ENCODE results near the gene TMPRSS9.
"Not testable (repeated sequence)": the region's sequence is repeated elsewhere in the genome, so short reads cannot be mapped to it uniquely, and the experiment has no call there.

The TMPRSS9 gene

DNA sequence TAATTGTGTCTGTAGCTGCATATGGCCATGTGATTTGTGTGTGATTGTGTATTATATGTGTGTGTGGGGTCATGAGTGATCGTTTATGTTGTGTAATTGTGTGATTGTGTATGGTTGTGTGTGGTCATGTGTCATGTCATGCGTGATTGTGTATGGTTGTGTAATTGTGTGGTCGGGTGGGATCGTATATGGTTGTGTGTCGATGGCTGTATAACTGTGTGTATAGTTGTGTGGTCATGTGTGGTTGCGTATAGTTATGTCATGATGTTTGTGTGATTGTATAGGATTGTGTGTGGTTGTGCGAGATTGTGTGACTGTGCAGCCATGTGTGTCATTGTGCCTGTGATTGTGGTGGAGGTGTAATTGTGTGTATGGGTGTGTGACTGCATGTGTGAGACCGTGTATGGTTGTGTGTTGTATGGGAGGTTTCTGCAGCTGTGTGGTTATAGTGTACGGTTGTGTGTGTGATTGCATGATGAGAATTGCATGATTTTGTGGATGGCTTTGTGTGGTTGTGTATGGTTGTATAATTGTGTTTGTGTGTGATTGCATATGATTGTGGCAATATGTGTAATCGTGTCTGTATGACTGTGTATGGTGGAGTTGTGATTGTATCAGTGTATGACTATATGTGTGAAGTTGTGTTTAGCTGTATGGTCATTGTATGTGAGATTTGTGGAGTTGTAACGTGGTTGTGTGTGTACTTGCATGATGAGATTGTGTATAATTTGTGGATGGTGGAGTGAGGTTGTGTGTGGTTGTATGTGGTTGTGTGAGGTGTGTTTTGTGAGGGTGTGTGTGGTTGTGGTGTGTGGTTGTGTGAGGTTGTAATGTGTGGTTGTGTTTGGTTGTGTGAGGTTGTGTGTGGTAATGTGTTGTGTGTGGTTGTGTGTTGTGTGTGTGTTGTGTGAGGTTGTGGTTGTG lies 2.2 kb downstream of the TMPRSS9 start:
- DNase-seq (ENCODE audit: low read depth), result no peak

DNA sequence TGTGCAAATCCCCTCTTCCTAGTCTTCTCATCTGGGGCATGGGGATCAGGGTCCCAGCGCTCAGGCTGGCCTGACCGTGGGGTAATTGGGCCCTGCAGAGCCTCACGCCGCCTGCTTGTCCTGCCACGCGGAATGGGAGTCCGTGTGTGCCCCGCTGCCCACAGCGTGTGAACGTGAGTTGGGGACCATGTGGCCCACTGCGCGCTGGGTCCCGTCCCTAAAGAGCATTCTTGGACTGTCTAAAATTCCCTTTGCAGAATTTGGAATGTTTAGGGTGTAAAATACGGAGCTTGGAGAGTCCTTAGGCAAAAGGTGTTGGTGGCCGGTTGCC lies 2.9 kb downstream of the TMPRSS9 start:
- no peak for DNase-seq (ENCODE audit: low read depth)

DNA sequence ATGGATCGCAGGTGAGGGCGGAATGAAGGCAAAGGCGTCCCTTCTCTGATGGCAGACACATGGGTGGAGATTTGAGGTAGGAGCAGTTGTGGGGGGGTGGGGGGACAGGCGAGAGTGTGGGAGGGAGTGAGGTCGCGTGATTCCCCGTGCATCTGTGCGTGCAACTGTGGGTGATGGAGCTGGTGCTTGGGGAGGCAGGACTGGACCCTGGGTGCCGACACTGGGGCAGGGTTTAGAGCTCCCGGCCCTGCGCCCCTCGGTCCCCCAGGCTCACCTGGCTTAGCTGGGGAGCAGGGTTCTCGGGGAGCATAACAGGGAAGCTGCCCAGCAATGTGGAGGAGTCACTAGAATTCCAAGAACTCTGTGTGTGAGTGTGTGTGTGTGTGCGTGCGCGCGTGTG lies 3.4 kb downstream of the TMPRSS9 start:
- no peak for DNase-seq (ENCODE audit: low read depth)

DNA sequence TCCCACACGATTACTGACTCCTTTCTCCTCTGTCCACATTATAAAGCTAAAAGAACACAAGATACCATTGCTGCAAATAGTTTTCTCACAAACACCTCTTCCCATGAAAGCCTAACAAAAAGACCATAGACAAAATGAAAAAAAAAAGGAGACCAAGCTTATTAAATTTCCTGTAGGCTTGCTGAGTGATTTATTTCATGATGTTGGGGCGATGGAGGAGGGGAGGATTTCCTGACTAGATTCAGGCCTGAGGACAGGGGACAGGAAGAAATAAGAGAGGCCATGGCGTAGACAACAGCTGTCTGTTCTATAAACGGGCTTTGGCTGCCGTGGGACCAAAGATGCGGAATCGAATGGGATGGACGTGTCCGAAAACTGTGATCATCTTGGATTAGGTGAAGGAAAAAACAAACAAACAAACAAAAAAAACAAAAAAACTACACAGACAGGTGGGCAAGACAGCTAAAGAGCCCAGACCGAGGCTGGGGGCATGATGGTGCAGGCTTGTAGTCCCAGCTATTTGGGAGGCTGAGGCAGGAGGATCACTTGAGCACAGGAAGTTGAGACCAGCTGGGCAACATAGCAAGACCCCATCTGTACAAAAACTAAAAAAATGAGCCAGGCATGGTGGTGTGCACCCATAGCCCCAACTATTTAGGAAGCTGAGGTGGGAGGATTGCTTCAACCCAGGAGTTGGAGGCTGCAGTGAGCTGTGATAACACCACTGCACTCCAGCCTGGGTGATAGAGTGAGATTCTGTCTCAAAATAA lies 5.3 kb downstream of the TMPRSS9 start:
- DNase-seq (ENCODE audit: low read depth), result no peak

DNA sequence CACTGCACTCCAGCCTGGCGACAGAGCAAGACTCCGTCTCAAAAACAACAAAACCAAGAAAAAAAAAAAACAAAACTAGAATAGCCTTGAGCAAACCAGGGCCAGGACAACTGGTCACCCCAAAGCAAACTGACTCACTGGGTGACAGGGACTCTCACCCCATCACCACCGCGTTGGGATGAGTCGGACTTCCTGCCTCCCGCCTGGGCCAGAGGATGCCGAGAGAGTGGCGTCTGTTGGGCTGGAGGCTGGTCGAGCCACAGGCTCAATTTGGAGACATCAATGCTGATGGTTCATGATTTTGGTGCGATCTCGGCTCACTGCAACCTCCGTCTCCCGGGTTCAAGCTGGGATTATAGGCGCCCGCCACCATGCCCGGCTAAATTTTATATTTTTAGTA lies 11.6 kb downstream of the TMPRSS9 start:
- no peak for DNase-seq (ENCODE audit: low read depth)

DNA sequence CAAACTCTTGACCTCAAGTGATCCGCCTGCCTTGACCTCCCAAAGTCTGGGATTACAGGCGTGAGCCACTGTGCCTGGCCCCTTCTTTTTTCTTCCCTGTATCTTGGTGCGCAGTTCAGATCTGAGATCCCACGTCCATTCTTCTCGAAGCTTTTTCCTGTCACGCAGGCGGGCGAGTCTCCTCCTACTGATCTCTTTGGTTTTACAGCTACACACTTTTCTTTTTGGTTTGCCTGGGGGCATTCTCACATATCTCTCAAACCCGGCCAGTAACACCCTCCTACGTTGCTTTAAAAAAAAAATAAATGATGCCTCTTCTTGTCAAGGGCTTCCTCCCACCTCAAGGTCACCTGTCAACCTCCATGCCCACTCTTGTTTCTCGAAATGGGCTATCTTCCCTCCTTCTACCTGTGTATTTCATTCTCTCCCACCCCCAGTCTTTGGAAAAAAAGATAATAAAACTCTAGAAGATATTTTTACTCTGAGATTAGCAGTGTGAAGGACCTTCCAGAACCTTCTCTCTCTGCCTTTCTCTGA lies 12.1 kb downstream of the TMPRSS9 start:
- DNase-seq (ENCODE audit: low read depth), result no peak

DNA sequence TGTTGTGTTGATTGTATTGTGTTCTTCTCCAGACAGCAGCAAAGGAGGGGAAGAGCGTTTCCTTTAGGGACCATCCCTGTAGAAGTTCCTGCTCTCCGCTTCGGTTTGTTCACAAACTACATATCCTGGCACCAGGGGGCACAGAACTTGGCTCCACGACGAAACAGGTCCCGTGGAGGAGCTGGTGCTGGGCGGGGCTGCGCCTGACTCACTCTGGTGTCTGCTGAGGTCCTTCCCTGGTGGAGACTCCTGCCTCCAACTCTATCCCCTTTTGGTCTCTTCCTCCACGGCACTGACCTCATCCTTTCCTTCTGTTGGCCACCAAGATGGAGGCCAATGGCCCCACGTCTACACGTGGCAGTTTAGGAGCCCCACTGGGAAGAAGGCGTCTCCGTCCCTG lies 14.7 kb downstream of the TMPRSS9 start:
- DNase-seq (ENCODE audit: low read depth), result no peak

DNA sequence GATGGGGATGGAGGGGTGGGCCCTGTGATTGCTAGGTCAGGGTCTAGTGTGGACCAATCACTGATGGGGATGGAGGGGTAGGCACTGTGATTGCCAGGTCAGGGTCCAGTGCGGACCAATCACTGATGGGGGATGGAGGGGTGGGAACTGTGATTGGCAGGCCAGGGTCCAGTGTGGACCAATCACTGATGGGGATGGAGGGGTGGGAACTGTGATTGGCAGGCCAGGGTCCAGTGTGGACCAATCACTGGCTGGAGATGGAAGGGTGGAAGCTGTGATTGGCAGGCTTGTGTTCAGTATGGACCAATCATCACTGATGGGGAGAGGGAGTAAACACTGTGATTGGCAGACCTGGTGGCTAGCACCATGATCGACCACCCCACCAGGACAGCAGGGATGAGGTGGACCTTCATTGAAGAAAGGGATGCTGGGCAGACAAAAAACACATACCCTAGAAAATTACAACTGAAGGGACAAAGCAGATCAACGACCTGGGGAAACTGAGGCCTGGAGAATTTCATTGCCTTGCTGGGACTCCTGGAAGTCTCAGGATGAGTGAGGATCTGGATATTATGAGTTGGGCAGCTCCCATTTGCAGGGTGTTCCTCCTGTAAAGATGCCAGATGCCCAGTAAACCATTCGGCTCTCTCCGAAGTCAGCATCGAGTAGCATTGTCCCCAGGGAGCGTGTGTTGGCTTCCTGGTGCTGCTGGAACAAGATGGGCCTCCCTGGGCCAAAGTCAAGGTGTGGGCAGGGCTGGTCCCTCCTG lies 15.5 kb downstream of the TMPRSS9 start:
- DNase-seq (ENCODE audit: low read depth), result no peak

DNA sequence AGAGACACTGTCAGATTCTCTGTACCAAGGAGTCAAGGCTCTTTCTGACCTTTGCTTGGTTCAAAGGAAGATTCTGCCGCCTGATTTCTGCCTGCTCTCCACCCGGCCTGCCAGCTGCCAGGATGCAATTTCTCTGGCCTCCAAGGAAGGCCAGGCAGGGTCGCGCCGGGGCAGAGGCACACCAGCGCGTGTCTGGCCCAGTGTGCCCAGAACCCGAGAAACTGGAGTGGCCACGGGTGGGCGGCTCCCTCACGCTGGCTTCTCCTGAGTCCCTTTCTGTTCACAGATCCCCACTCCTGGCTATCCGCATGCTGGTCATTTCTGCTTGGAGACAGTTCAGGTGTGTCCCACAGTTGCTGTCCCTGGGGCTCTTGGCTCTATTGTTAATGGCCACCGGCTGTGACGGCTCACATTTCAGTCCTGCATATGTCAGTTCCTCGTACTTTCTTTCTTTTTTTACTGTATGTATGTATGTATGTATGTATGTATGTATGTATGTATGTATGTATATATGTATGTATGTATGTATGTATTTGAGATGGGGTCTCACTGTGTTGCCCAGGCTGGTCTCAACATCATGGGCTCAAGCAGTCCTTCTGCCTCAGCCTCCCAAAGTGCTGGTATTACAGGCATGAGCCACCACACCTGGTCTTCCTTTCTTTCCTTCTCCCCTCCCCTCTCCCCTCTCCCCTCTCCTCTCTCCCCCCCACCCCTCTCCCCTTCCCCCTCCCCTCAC lies 16.9 kb downstream of the TMPRSS9 start:
- DNase-seq (ENCODE audit: low read depth), result no peak

DNA sequence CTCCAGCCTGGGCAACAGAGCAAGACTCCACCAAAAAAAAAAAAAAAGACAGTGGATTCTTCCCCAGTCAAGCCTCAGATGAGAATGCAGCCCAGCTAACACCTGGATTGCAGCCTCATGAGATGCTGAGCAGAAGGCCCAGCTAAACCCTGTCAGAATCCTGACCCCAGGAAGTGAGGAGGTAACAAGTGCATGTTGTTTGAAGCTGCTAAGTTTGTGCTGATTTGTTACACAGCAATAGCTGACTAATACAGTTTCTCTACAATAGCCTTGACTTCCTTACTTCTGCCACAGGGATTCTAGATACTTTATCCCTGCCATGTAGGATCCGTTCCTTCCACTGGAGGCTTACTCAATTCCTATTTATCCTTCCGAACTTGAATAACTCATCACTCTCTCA lies 20.5 kb downstream of the TMPRSS9 start:
- DNase-seq (ENCODE audit: low read depth), result no peak

DNA sequence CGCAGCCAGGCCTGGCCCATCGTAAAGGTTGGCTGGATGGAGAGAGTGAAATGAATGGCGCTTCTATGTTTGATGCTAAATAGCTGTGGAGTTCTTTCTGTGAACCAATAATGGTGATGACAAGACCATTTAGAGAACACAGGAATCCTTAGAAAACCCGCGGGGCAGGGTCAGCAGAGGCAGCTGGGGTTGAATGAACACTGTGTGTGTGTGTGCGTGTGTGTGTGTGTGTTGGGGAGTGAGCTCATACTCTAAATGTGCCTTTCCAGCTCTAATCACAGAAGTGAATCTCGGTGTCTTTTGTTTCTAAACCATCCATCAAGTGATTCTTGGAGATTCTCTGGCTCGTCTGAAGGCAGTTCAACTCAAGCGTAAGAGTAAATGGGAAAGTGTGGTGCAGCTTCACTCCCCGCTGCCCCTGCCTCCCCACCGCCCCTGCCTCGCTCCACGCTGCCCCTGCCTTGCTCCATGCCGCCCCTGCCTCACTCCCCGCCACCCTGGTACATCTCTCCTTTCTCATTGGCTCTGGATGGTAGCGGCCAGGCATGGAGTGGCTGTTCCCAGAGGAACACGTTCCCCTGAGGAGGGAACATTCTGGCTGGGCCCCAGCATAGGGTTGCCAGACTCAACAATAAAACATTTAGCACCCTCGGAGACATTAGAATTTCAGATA lies 21.2 kb downstream of the TMPRSS9 start:
- DNase-seq (ENCODE audit: low read depth), result no peak

DNA sequence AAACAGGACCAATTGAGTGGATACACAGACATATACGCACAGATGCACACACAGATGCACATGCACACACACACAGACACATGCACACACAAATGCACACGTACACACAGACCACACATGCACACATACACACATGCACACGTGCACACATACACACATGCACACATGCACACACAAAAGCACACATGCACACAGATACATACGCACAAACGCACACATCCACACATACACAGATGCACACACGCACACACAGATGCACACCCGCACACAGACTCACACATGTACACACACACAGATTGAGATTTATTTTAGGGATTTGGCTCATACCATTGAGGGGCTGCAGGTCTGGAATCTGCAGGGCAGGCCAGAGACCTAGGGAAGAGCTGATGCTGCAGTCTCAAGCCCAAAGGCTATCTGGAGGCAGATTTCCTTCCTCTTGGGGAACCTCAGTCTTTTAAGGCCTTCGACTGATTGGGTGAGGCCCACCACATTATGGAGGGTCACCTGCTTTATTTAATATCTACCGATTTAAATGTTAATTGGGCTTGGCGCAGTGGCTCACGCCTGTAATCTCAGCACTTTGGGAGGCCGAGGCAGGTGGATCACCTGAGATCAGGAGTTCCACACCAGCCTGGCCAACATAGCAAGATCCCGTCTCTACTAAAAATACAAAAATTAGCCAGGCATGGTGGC lies 22.6 kb downstream of the TMPRSS9 start:
- DNase-seq (ENCODE audit: low read depth), result no peak

DNA sequence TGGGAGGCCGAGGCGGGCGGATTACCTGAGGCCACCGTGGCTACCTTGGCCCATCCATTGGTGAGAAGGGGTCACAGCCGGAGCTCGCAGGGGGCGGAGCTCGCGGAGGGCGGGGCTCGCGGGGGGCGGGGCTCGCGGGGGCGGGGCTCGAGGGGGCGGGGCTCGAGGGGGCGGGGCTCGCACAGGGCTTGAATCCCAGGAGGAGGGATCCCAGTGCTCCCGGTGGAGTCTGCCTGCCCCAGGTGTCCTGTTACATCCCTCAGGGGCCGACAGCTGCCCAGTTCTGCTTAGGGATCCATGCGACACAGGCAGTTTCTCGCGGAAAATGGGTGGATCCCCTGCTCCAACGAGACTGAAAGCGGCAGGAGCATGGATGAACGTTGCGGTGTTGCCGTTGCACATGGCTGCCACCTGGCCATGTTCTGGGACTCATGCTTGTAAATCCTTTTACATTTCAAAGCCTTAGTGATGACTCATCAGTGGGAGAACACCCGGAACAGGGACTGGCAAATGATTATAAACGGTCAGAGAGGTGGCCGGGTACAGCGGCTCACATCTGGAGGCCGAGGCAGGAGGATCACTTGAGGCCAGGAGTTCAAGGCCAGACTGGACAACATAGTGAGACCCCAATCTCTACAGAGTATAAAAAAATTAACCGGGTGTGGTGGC lies 25.1 kb downstream of the TMPRSS9 start:
- DNase-seq (ENCODE audit: low read depth), result no peak

DNA sequence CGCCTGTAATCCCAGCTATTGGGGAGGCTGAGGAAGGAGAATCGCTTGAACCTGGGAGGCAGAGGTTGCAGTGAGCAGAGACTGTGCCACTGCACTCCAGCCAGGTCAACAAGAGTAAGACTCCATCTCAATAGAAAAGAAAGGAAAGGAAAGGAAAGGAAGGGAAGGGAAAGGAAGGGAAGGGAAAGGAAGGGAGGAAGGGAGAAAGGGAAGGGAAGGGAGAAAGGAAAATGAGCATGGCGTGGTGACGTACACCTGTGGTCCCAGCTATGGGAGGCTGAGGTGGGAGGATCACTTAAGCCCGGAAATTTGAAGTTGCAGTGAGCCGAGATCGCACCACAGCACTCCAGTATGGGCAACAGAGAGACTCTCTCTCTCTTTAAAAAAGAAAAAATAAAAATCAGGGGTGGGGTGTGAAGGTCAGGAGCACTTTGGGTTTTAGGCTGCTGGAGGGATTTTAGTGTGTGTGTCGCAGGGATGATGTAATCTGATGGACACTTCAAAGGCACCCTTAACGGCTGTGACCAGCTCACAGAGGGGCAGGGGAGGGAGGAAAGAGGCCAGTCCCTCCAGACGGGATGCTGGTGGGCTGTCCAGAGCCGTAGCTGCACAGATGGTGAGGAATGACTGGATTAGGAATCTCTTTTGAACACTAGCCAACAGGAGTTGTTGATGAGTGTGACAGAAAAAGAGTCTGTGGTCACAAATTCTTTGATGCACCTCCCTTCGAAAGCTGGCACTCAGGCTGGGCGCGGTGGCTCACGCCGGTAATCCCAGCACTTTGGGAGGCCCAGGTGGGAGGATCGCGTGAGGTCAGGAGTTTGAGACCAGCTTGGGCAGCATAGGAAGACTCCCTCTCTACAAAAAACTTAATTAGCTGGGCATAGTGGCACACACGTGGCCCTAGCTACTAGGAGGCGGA lies 27.6 kb downstream of the TMPRSS9 start:
- no peak for DNase-seq (ENCODE audit: low read depth)

DNA sequence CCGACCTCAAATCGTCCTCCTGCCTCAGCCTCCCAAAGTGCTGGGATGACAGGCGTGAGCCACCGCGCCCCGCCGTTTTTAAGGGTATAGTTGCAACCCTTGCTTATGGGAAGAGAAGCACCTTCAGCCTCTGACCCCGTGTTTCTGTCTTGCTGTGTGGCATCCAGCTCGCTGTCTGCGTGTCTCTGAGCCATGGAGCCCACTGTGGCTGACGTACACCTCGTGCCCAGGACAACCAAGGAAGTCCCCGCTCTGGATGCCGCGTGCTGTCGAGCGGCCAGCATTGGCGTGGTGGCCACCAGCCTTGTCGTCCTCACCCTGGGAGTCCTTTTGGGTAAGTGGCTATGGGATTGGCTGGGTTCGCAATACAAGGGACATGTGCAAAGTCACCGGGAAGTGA lies 29.5 kb downstream of the TMPRSS9 start:
- DNase-seq (ENCODE audit: low read depth), result no peak

DNA sequence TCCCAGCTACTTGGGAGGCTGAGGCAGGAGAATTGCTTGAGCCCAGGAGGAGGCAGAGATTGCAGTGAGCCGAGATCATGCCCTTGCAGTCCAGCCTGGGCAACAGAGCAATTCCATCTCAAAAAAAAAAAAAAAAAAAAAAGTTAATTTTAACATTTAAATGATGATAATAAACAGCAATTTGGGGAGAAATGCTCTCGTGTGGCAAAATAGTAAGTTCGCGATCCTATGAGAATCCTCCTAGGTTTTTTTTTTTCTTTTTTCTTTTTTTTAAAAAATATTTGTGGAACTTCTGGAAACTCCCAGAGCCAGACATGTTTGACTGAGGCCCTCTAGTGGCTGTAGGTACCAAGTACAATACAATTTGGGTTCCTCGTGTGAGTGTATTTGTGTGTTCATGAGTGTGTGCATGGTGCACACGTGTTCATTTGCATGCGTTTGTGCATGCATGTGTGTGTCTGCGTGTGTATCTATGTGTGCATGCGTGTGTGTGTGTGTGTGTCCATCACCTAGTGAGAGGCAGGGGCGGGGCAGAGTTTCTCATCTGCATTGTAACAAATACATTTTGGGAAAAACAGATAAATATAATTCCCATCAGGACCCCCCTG lies 31.2 kb downstream of the TMPRSS9 start:
- peak; percentile 5 for DNase-seq (ENCODE audit: low read depth)

DNA sequence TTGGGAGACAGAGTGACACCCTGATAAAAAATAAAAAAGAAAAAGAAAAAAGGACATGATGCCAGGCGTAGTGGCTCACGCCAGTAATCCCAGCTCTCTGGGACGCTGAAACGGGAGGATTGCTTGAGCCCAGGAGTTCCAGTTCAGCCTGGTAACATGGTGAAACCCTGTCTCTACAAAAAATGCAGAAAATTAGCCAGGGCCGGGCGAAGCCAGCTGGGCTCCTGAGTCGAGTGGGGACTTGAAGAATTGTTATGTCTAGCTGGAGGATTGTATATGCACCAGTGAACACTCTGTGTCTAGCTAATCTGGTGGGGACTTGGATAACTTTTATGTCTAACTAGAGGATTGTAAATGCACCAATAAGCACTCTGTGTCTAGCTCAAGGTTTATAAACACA lies 32.3 kb downstream of the TMPRSS9 start:
- no peak for DNase-seq (ENCODE audit: low read depth)

DNA sequence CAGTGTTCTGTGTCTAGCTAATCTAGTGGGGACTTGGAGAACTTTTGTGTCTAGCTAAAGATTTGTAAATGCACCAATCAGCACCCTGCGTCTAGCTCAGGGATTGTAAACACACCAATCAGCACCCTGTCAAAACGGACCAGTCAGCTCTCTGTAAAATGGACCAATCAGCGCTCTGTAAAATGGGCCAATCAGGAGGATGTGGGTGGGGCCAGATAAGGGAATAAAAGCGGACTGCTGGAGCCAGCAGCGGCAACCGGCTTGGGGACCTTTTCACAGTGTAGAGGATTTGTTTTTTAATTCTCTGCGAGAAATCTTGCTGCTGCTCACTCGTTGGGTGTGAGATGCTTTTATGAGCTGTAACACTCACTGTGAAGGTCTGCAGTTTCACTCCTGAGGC lies 32.8 kb downstream of the TMPRSS9 start:
- not testable (repeated sequence) for DNase-seq (ENCODE audit: low read depth)

Measured in activated T-helper 1 cell treated with Interleukin-2 at 50 U/mL for 16 hours (primary cell).